HEK293T (cell line): ENCODE data around the gene DOCK2.

ENCODE experiments used
- CTCF ChIA-PET: fragments of 350-600 bp; formaldehyde crosslinking; extraction: SDS; loops from one replicate; lab custom pipeline; 2021; ENCODE audit warnings: antibody characterized with exemption, inconsistent platforms; lab: Yijun Ruan, JAX
- POLR2A ChIA-PET: fragments of 350-600 bp; formaldehyde crosslinking; extraction: SDS; loops from one replicate; lab custom pipeline; 2020; ENCODE audit warnings: antibody characterized with exemption, inconsistent platforms; lab: Yijun Ruan, JAX
- DNase-seq: peaks from one replicate; pipeline ENCODE4 v3.0.0; 2012; ENCODE audit warnings: mixed read lengths; ENCODE audit errors: extremely low spot score
- ARNT ChIP-seq: fragments of 450-650 bp; IDR thresholded peaks from 2 replicates; pipeline ENCODE4 v1.6.1; 2017; ENCODE audit warnings: mild to moderate bottlenecking
- BHLHE40 ChIP-seq: fragments of 450-650 bp; IDR thresholded peaks from 2 replicates; pipeline ENCODE4 v1.6.1; 2016; ENCODE audit warnings: mild to moderate bottlenecking, moderate library complexity, borderline replicate concordance
- CTBP1 ChIP-seq: fragments of 450-650 bp; IDR thresholded peaks from 2 replicates; pipeline ENCODE4 v1.6.1; 2016; ENCODE audit warnings: borderline replicate concordance
- ELF4 ChIP-seq: fragments of 450-650 bp; IDR thresholded peaks from 2 replicates; pipeline ENCODE4 v1.6.1; 2017; ENCODE audit warnings: antibody characterized with exemption
- FOXA1 ChIP-seq: fragments of 450-650 bp; IDR thresholded peaks from 2 replicates; pipeline ENCODE4 v1.6.1; 2016; ENCODE audit warnings: mild to moderate bottlenecking
- FOXK2 ChIP-seq: fragments of 450-650 bp; IDR thresholded peaks from 2 replicates; pipeline ENCODE4 v1.6.1; 2016; ENCODE audit warnings: mild to moderate bottlenecking
- FOXM1 ChIP-seq: fragments of 450-650 bp; IDR thresholded peaks from 2 replicates; pipeline ENCODE4 v1.6.1; 2017; ENCODE audit warnings: mild to moderate bottlenecking, borderline replicate concordance
- HDGF ChIP-seq: fragments of 450-650 bp; IDR thresholded peaks from 2 replicates; pipeline ENCODE4 v1.6.1; 2017; ENCODE audit warnings: antibody characterized with exemption, borderline replicate concordance
- L3MBTL2 ChIP-seq: fragments of 450-650 bp; conservative IDR thresholded peaks from 2 replicates; pipeline ENCODE4 v1.6.1; 2016; ENCODE audit warnings: mild to moderate bottlenecking
- LEF1 ChIP-seq: fragments of 450-650 bp; IDR thresholded peaks from 2 replicates; pipeline ENCODE4 v1.6.1; 2017; ENCODE audit warnings: mild to moderate bottlenecking, borderline replicate concordance
- NFRKB ChIP-seq: fragments of 450-650 bp; IDR thresholded peaks from 2 replicates; pipeline ENCODE4 v1.6.1; 2016; ENCODE audit warnings: mild to moderate bottlenecking, moderate library complexity
- PKNOX1 ChIP-seq: fragments of 450-650 bp; IDR thresholded peaks from 2 replicates; pipeline ENCODE4 v1.6.1; 2016
- SP1 ChIP-seq: fragments of 450-650 bp; IDR thresholded peaks from 2 replicates; pipeline ENCODE4 v1.6.1; 2017
- SUZ12 ChIP-seq: fragments of 450-650 bp; IDR thresholded peaks from 2 replicates; pipeline ENCODE4 v1.6.1; 2016; ENCODE audit warnings: mild to moderate bottlenecking
- TARDBP ChIP-seq: fragments of 450-650 bp; IDR thresholded peaks from 2 replicates; pipeline ENCODE4 v1.6.1; 2016
- ZNF384 ChIP-seq: fragments of 450-650 bp; IDR thresholded peaks from 2 replicates; pipeline ENCODE4 v1.6.1; 2016

The DOCK2 gene

DNA sequence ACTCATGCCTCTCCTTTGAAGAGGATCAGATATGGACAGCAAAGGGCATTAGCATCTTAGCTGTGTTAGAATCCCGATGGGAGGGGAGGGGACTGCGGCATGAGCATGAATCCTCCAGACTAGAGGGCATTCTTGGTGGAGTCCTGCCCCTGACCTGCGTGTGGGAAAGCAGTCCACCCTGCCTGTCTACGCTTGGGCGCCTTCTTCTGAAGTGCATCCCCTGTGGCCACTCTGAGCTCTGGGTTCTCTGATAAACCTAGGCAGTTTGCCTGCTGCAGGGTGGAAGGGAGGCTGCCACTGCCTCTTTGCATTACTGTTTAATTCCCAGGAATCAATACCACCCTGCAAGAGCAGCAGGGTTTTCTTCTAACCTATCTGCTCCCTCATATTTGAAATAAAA is 173.9 kb downstream of the DOCK2 start:
- TF ChIP-seq CTBP1: no peak
- no peak for TF ChIP-seq TARDBP
- no peak for TF ChIP-seq ZNF384
- no peak for TF ChIP-seq FOXK2
- no peak for TF ChIP-seq FOXA1
- TF ChIP-seq SUZ12: no peak
- TF ChIP-seq SP1: no peak
- TF ChIP-seq ARNT: no peak
- TF ChIP-seq NFRKB: no peak
- TF ChIP-seq LEF1: no peak
- TF ChIP-seq FOXM1: no peak
- POLR2A ChIA-PET: no interaction called here
- CTCF ChIA-PET: no interaction called here
- no peak for DNase-seq

- POLR2A ChIA-PET: no interaction called here
- CTCF ChIA-PET: no interaction called here
- no peak for TF ChIP-seq LEF1
- no peak for TF ChIP-seq SP1
- TF ChIP-seq FOXM1: no peak
- no peak for TF ChIP-seq BHLHE40
- no peak for TF ChIP-seq FOXA1
- TF ChIP-seq L3MBTL2: no peak
- no peak for TF ChIP-seq ELF4
- no peak for TF ChIP-seq ZNF384
- no peak for TF ChIP-seq FOXK2
- TF ChIP-seq ARNT: no peak
- TF ChIP-seq PKNOX1: no peak
- TF ChIP-seq SUZ12: no peak
- no peak for TF ChIP-seq CTBP1
- no peak for TF ChIP-seq NFRKB
- TF ChIP-seq TARDBP: no peak
- TF ChIP-seq HDGF: no peak
- DNase-seq: no peak
These were observed 174.6 kb downstream of the DOCK2 start for GRCh38 chr5:169811680-169812079.

DNA sequence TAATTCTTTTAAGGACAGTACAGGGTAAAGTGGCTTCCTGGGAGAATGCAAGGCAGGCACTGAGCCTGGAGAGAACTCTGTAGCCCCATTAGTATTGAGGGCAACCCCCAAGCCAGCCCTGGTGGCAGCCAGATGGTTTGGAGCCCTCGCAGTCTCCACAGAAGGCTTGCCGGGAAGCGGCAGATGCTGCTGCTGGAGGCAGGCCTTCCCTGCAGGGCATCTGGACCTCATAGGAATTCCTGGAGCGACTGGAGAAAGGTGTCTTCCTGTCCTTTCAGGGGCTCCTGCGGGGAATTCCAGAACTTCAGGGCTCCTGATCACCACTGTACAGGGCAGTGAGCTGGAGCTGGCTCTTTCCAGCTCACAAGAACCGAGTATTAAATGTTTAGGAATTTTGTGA is 175.7 kb downstream of the DOCK2 start:
- ChIA-PET CTCF (interaction anchor here (0.6 kb wide), 1 partner anchor 218 kb away, joined by 3 read pairs; no protein-coding TSS in a partner anchor), POLR2A (no interaction called here)
- no peak for TF ChIP-seq ZNF384
- TF ChIP-seq BHLHE40: no peak
- TF ChIP-seq PKNOX1: no peak
- no peak for TF ChIP-seq SP1
- TF ChIP-seq ARNT: no peak
- no peak for TF ChIP-seq FOXA1
- no peak for DNase-seq

- no peak for TF ChIP-seq FOXM1
- no peak for TF ChIP-seq CTBP1
- TF ChIP-seq BHLHE40: no peak
- TF ChIP-seq FOXK2: no peak
- TF ChIP-seq FOXA1: no peak
- no peak for TF ChIP-seq ELF4
- TF ChIP-seq ZNF384: no peak
- no peak for TF ChIP-seq SUZ12
- TF ChIP-seq PKNOX1: no peak
- no peak for TF ChIP-seq SP1
- TF ChIP-seq L3MBTL2: no peak
- no peak for TF ChIP-seq TARDBP
- TF ChIP-seq NFRKB: no peak
- no peak for TF ChIP-seq HDGF
- DNase-seq: no peak
- ChIA-PET POLR2A (no interaction called here), CTCF (no interaction called here)
These were observed 177.0 kb downstream of the DOCK2 start for GRCh38 chr5:169814045-169814444.

GRCh38 chr5:169814522-169814921 is 177.4 kb downstream of the DOCK2 start:
- DNase-seq: no peak
- ChIA-PET POLR2A (no interaction called here), CTCF (no interaction called here)
- TF ChIP-seq BHLHE40: no peak
- TF ChIP-seq FOXM1: no peak
- no peak for TF ChIP-seq L3MBTL2
- TF ChIP-seq NFRKB: no peak
- TF ChIP-seq HDGF: no peak
- TF ChIP-seq SUZ12: no peak
- no peak for TF ChIP-seq CTBP1
- no peak for TF ChIP-seq SP1
- no peak for TF ChIP-seq ZNF384

DNA sequence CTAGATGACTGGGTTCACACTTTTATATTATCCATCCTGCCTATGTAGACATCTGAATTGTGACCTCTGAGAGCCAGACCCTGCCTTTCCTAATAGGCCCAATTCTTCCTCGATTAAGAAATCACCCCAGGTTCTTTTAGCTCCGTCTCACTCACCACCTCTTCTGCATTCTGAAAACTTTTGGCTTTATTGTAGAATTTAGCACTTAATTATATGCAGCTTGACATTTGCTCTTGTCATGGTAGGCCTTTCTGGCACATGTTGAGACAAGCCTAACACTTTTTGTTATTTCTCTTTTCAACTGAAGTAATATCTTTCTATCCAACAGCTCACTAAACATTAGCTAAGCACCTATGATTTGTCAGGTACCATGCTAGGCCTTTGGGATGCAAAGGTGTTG is 180.0 kb downstream of the DOCK2 start:
- no peak for TF ChIP-seq SP1
- no peak for TF ChIP-seq ARNT
- TF ChIP-seq CTBP1: no peak
- no peak for TF ChIP-seq ZNF384
- no peak for TF ChIP-seq TARDBP
- TF ChIP-seq L3MBTL2: no peak
- TF ChIP-seq PKNOX1: no peak
- TF ChIP-seq NFRKB: no peak
- TF ChIP-seq FOXK2: no peak
- TF ChIP-seq SUZ12: no peak
- DNase-seq: no peak
- CTCF ChIA-PET: no interaction called here
- POLR2A ChIA-PET: no interaction called here
